Activated naive CD4-positive, alpha-beta T cell treated with anti-CD3 and anti-CD28 coated beads for 36 hours (primary cell): ENCODE results near the gene SF3B6. TPM values are rescaled to one million over a fixed set of nuclear protein-coding genes. Genes with fewer than 3 reads are reported as not detected.

Source experiments
- CTCF ChIA-PET: fragments of 350-600 bp; sonication (Branson Sonifier 250); formaldehyde crosslinking; loops from one replicate; lab custom pipeline; 2021; ENCODE audit warnings: antibody characterized with exemption; lab: Charles Lee
- DNase-seq: peaks from one replicate; pipeline ENCODE4 v3.0.0-alpha.2; 2020
- H3K27ac Mint-ChIP-seq: one replicate; pipeline ENCODE4 v1.8.0; 2021; ENCODE audit warnings: mild to moderate bottlenecking, mixed read lengths
- H3K27me3 Mint-ChIP-seq: one replicate; pipeline ENCODE4 v1.8.0; 2021; ENCODE audit warnings: low read depth, mixed read lengths
- H3K36me3 Mint-ChIP-seq: one replicate; pipeline ENCODE4 v1.8.0; 2021; ENCODE audit warnings: low read depth, mixed read lengths
- H3K4me1 Mint-ChIP-seq: one replicate; pipeline ENCODE4 v1.8.0; 2021; ENCODE audit warnings: low read depth, mixed read lengths
- H3K4me3 Mint-ChIP-seq: one replicate; pipeline ENCODE4 v1.8.0; 2021; ENCODE audit warnings: mild to moderate bottlenecking, moderate library complexity, mixed read lengths
- H3K9me3 Mint-ChIP-seq: one replicate; pipeline ENCODE4 v1.8.0; 2021; ENCODE audit warnings: mixed read lengths
- intact Hi-C: fragments of 100-400 bp; cut with micrococcal nuclease; formaldehyde crosslinking; loops from one replicate; pipeline ENCODE4 v1.15.1; 2023
- total RNA-seq, 2 experiments: library from RNA; stranded (reverse); gene quantifications; one replicate each; pipeline ENCODE4 v1.2.3, GENCODE V29; 2021

The SF3B6 gene
- total RNA-seq, 2 experiments from 2014 or later: 151 to 164 TPM

DNA sequence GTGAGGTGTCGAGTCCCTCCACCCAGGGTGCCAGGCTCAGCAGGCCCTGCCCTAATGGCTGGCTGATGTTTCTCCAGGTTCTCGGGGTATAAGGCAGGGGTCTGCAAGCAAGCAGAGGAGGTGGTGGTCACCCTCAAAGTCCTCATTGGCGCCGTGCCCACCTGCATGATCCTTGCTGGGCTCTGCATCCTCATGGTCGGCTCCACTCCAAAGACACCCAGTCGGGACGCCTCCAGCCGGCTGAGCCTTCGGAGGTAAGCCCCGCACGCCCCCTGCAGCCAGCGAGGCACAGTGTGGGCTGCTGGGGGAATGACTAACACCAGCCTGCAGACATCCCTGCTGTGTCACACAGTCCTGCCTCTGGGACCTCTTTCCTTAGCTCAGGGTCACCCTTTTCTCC is 52.1 kb downstream of the SF3B6 start:
- Mint-ChIP-seq H3K27me3 (no peaks in the 10 kb centered on the region), H3K4me3 (no peak overlapping the region), H3K36me3 (peaks cover 21% of the 10 kb centered on the region), H3K4me1 (no peaks in the 10 kb centered on the region), H3K9me3 (no peaks in the 10 kb centered on the region), H3K27ac (no peak overlapping the region)
- CTCF ChIA-PET: interaction anchor here (0.6 kb wide), 1 partner anchor 378 kb away, joined by 5 read pairs; no protein-coding TSS in a partner anchor
- no peak for DNase-seq
- intact Hi-C loops: no loop called here

DNA sequence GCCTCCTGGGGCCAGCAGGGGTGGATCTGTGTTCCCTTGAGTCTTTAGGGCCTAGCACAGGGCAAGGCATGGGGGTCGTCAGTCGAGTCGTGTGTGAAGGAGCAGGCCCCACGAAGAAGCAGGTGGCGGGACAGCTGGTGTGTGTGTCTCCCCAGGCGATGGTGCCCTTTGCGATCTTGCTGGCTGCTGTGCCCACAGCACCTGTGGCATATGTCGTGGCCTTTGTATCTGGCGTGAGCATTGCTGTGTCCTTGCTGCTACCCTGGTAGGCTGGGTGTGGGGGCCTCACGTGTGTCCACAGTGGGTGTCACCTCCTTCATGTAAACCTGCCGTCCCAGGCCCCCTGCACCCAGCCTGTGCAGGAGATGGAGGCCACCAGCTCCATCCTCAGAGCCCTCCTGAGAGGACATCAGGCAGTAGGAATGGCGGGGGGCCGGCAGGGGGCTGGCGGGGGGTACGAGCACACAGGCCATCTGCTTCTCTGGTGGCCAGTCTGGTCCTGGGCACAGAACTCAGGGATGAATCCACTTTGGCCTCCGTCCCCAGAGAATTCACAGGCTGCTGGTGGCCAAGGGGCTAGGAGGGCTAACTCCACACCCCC is 53.1 kb downstream of the SF3B6 start:
- no peak overlapping the region for H3K4me3 Mint-ChIP-seq
- DNase-seq: no peak
- intact Hi-C loops: no loop called here
- H3K4me1 Mint-ChIP-seq: no peaks in the 10 kb centered on the region
- no peaks in the 10 kb centered on the region for H3K27me3 Mint-ChIP-seq
- H3K36me3 Mint-ChIP-seq: peaks cover 16% of the 10 kb centered on the region
- H3K9me3 Mint-ChIP-seq: no peaks in the 10 kb centered on the region
- no peak overlapping the region for H3K27ac Mint-ChIP-seq
- CTCF ChIA-PET: interaction anchor here (0.8 kb wide), 1 partner anchor 200 kb away, joined by 3 read pairs; no protein-coding TSS in a partner anchor

DNA sequence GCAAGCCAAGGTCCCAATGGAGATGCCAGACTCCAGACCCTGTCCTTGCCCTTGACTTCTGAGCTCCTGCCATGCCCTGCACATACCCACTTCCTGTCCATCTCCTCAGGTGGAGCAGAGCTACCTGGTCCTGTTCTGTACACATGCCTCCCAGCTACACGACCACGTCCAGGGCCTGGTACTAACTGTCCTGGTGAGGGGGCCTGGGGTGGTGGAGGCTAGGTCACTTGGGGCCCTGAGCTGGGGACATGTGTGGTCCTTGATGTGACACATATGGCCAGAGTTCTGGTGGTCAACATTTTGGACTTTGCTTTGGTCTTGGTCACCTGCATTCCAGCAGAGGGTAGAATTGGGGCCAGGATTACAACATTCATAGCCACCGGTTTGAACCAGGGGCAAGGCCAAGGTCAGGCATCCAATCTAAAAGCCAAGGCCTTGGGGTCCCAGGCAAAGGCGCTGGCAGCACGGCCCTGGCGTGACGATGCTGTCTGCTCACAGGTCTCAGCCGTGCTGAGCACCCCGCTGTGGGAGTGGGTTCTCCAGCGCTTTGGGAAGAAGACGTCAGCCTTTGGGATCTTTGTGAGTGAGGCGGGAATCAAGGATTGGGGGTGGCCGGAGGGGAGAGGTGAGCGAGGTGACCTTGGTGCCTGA is 53.7 kb downstream of the SF3B6 start:
- Mint-ChIP-seq H3K9me3 (no peaks in the 10 kb centered on the region), H3K4me3 (no peak overlapping the region), H3K27me3 (no peaks in the 10 kb centered on the region), H3K4me1 (no peaks in the 10 kb centered on the region), H3K36me3 (peaks cover 14% of the 10 kb centered on the region), H3K27ac (no peak overlapping the region)
- DNase-seq: no peak
- CTCF ChIA-PET: no interaction called here
- intact Hi-C loops: no loop called here

DNA sequence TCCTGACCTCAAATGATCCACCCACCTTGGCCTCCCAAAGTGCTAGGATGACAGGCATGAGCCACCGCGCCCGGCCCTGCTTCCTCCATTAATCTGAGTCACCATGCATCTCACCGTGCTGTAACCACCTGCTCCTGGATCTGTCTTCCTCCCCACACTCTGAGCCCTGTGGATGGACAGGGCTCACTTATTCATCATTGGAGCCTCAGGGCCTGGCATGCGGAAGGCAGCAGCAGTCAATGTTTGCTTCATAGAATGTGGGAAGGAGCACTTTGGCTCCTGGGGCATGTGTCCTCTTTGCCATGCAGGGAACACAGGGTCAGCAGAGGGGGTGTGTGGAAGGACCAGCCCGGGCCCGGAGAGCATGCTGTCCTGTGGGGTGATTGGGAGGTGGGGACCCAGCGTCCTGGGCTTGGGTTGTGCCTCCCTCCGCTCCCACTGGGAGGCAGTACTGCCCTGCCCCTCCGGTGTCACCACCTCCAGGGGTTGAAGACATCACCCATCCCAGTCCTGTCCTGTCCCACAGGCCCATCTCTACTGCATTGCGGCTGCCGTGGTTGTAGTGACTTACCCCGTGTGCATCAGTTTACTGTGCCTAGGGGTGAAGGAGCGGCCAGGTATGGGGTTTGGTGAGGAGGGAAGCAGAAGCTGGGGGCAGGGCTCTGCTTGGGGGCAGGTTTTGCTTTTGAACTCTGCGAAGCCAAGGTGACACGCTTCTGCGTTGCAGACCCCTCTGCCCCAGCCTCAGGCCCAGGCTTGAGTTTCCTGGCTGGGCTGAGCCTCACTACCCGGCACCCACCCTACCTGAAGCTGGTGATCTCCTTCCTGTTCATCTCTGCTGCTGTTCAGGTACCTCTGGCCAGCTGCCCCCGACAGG is 54.8 kb downstream of the SF3B6 start:
- Mint-ChIP-seq H3K4me3 (no peak overlapping the region), H3K36me3 (peaks cover 11% of the 10 kb centered on the region), H3K9me3 (no peaks in the 10 kb centered on the region), H3K4me1 (no peaks in the 10 kb centered on the region), H3K27me3 (no peaks in the 10 kb centered on the region), H3K27ac (no peak overlapping the region)
- DNase-seq: peak; percentile 44
- intact Hi-C loops: loop anchor here (1.0 to 2.0 kb wide), 2 partner anchors 63 to 143 kb away; partner anchors contain the start of gene TP53I3
- CTCF ChIA-PET: no interaction called here

DNA sequence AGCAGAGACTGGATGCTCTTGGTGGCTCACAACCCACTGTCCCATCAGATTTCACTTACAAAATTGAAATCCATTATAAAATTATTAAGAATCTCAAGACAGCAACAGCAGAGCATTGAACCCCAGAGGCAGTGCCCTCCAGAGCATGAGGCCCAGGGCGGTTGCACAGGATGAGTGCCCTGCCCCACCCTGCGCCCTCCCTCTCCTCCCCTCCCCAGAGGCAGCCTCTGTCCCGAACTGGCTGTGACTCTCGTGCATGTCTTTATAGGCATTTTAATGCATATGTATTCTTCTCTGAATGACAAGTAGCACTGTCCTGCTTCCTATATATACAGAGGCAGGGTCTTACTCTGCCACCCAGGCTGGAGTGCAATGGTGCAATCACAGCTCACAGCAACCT is 55.9 kb downstream of the SF3B6 start:
- no peaks in the 10 kb centered on the region for H3K27me3 Mint-ChIP-seq
- H3K27ac Mint-ChIP-seq: no peak overlapping the region
- no peaks in the 10 kb centered on the region for H3K4me1 Mint-ChIP-seq
- intact Hi-C loops: loop anchor here (2.0 kb wide), 1 partner anchor 145 kb away; no protein-coding TSS in a partner anchor
- CTCF ChIA-PET: no interaction called here
- no peak overlapping the region for H3K4me3 Mint-ChIP-seq
- no peaks in the 10 kb centered on the region for H3K9me3 Mint-ChIP-seq
- H3K36me3 Mint-ChIP-seq: peaks cover 6% of the 10 kb centered on the region
- no peak for DNase-seq

DNA sequence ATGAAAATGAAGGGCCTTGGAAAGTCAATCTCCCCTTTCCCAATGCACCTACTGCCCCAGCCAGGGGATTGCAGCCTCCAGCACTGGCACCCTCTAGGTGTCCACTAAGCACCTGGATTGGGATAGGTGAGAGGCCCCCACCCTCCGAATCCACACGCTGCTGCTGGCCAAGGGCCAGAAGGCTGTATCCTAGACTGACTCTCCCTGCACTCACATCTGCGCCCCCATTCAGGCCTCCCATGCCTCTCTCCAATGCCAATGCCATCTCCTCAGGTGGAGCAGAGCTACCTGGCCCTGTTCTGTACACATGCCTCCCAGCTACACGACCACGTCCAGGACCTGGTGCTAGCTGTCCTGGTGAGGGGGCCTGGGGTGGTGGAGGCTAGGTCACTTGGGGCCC is 56.4 kb downstream of the SF3B6 start:
- no peak overlapping the region for H3K27ac Mint-ChIP-seq
- H3K4me3 Mint-ChIP-seq: no peak overlapping the region
- intact Hi-C loops: loop anchor here (2.0 kb wide), 1 partner anchor 145 kb away; no protein-coding TSS in a partner anchor
- no peaks in the 10 kb centered on the region for H3K27me3 Mint-ChIP-seq
- peaks cover 6% of the 10 kb centered on the region for H3K36me3 Mint-ChIP-seq
- DNase-seq: no peak
- H3K4me1 Mint-ChIP-seq: no peaks in the 10 kb centered on the region
- CTCF ChIA-PET: no interaction called here
- H3K9me3 Mint-ChIP-seq: no peaks in the 10 kb centered on the region

DNA sequence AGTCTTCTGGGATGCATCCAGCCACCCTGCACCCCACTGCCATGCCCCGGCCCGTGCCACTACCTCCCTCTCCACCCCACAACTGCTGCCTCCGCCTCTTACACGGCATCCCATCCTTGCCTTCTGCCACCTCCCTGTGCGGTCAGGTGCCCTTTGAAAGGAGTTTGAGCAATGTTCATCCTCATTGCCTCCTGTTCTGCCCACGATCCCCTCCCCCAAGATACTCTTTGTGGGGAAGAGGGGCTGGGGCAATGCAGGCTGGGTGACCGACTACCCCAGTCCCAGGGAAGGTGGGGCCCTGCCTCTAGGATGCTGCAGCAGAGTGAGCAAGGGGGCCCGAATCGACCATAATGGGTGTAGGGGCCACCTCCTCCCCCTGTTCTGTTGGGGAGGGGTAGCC is 57.9 kb downstream of the SF3B6 start:
- Mint-ChIP-seq H3K4me3 (no peak overlapping the region), H3K27me3 (no peaks in the 10 kb centered on the region), H3K27ac (no peak overlapping the region), H3K4me1 (no peaks in the 10 kb centered on the region), H3K36me3 (peaks cover 4% of the 10 kb centered on the region), H3K9me3 (no peaks in the 10 kb centered on the region)
- no peak for DNase-seq
- intact Hi-C loops: no loop called here
- CTCF ChIA-PET: no interaction called here

DNA sequence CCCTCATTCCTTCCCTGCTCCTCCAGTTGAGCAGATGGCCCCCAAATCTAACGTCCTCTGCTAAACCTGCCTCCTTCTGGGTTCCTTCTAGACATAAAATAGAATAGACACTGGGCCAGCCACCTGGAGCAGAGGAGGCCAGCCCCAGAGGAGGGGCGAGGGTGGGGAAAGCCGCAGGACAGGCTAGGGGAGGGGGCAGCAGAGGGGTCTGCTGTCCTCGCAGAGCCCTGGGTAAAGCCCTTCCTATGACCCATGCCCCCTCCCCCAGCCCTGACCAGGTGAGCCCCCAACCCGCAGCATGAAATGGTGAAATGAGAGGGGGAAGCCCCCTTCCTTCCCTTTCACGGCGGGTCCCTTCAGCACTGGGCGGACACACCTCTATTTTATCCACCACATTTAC is 58.4 kb downstream of the SF3B6 start:
- Mint-ChIP-seq H3K27me3 (peaks cover under 1% of the 10 kb centered on the region), H3K4me3 (no peak overlapping the region), H3K27ac (no peak overlapping the region), H3K4me1 (no peaks in the 10 kb centered on the region), H3K9me3 (no peaks in the 10 kb centered on the region), H3K36me3 (peaks cover under 1% of the 10 kb centered on the region)
- CTCF ChIA-PET: no interaction called here
- DNase-seq: no peak
- intact Hi-C loops: no loop called here

Other genes with a start within 250 kb of the SF3B6 start
- 10 to 100 TPM; 12.9 to 15.4 TPM for gene ATAD2B, start 149.2 kb downstream of the SF3B6 start, total RNA-seq
- gene UBXN2A, start 135.9 kb downstream of the SF3B6 start, total RNA-seq: 1 to 10 TPM; 7.6 to 7.7 TPM
- under 1 TPM; 0.15 to 0.24 TPM for gene MFSD2B, start 66.2 kb downstream of the SF3B6 start, total RNA-seq
- gene WDCP, start 28.9 kb downstream of the SF3B6 start, total RNA-seq: 10 to 100 TPM; 17.6 to 21.1 TPM
- under 1 TPM in 1 of 2 experiments, not detected in 1; 0.35 TPM for gene FKBP1B, start 26.6 kb downstream of the SF3B6 start, total RNA-seq
- gene TP53I3, start 8.5 kb upstream of the SF3B6 start, total RNA-seq: under 1 TPM; 0.60 to 0.81 TPM
- gene PFN4, start 47.0 kb upstream of the SF3B6 start, total RNA-seq: under 1 TPM in 1 of 2 experiments, not detected in 1; 0.32 TPM
- gene FAM228B, start 47.1 kb upstream of the SF3B6 start, total RNA-seq: 1 to 10 TPM; 3.6 to 4.1 TPM
- under 1 TPM in 1 of 2 experiments, not detected in 1; 0.26 TPM for gene FAM228A, start 98.7 kb upstream of the SF3B6 start, total RNA-seq